HG02610 (cell line): ENCODE data around the gene FBXL17.
A peak's percentile ranks its signal among the peaks of the same experiment; 100 is the strongest.

Source experiments
- ATAC-seq: cut with Tn5 transposase; IDR thresholded peaks from one replicate; pipeline ENCODE4 v1.9.1; 2021; ENCODE audit warnings: mild to moderate bottlenecking, moderate library complexity; ENCODE audit not compliant: unreplicated experiment

Gene FBXL17

DNA sequence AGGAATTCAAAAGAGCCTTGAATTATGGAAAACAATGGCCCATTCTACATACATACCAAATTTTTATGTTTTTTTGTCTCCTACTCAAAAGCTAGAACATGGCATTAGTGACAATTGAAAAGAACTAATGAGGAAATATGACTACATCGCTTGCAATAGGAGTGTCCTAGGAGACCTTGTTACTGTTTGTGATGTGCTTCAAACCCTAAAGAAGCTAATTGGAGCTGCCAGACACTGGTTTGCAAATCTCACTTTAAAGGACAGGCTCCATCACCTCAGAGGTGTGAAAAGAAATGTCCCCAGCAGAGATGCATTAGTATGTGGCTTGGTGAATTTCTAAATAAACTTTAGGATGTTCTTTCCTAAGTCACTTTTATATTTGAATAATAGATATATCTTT lies 356.9 kb downstream of the FBXL17 start:
- ATAC-seq = no peak

DNA sequence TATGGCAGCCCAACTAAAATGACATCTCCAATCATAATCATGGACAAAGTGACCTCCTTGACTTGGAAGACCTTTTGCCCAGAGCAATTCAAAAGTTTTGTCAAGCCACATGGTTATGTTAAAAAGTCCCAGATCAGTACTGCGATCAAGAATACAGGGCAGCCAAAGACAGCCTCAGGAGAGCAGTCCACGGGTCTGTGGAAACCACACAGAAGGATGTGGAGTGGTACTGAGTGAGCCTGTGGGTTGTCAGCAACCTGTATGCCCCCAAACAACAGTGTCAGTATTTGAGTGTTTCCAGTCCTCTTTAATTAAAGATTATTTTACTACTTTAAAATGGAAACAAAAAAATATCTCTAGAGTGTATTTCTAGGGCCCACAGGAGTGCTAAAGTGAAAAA lies 365.8 kb downstream of the FBXL17 start:
- no peak for ATAC-seq

GRCh38 chr5:108006791-108007190 lies 375.1 kb downstream of the FBXL17 start:
- no peak for ATAC-seq

DNA sequence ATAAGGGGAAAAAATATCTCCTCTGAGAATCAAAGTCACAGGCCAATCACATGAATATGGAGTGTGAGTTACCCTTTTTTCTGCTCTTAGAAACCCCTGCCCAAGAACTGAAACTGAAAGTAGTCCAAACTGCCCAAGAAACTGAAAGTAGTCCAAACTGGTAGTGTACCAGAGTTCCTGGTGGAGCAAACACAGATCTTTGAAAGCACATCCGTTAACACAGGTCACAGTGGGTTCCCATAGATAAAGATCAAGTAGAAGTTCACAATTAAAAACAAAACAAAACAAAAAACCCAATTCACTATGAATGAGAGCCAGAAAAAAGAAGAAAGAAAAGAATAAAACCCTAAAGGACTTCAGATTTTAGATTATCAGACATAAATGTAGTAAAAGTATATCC lies 378.7 kb downstream of the FBXL17 start:
- ATAC-seq = peak; percentile 98

GRCh38 chr5:108001222-108001621 lies 380.7 kb downstream of the FBXL17 start:
- ATAC-seq = no peak

- no peak for ATAC-seq
Observed at GRCh38 chr5:107997338-107997980, 384.4 kb downstream of the FBXL17 start.

DNA sequence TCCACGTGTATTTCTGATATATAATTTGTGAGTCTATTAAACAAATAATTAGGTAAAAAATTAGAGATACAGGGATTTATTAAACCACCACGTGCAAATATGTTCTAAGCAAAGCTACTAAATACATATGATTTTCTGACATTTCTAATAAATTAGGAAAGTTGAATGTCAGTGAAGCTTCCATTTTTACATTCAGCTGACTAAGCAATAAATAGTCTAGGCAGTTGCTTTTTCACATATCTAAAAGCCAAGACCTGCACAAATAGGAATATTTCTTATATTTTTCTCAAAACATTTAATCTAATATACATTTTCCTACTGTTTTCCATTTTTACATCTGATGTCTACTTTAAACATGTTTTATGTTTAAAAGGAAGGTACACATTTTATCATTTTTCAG lies 388.6 kb downstream of the FBXL17 start:
- ATAC-seq = no peak

DNA sequence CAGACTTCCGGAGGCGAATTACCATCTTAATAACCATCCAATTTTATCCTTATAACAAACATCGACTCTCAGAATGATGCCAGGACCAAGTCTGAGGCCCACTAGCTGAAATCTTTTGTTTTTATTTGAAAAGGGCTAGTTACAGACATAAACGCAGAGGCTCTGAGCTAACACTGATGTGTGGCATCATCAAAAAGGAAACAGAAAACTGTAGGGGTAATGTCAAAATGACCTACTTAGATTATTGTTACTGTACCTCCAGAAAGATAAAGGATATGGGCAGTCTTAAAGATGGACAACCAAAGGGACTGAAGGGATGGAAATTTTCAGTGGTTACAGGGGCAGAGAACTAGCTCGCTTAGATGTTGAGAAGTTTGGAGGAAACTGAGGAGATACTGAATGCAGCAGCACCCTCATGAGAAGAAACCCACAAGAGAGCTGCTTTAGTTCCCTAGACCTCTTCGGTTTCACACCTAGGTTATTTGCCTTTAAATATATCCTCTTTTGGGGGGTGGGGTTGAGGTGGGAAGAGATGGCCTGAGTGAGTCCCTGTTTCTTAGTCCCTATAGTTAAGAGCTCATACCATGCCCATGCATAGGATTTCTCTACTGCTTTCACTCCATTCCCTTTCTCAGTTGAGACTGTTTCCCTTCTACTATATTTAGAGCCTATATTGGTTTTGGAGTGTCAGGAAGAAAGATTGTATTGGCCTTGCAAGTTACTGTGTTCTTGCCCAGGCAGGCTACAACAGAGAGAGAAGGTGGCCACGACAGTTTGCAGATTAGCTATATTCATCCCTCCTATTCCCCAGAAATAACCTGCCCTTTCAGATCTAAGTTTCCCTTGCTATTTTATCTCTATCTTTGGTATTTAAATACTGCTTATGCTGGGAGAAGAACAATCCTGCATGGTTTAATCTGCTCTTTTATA lies 390.8 kb downstream of the FBXL17 start:
- peak; percentile 85 for ATAC-seq

DNA sequence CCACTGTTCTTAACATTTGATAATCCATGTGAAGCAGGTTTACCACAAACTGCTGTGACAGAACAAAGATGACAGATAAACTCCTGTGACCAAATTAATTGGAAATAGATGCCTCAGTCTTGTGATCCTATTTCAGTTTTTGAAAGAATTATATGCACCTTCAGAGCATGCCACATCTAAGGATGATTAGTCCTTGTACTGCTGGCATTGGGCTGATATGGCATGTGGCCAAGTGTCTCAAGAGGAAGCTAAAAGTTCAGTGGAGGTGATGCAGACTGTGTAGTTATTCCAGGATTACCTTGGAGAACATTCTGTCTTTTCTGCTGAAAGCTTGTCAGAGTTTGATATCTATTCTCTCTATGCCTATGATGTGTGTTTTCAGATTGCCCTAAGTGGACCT lies 396.8 kb downstream of the FBXL17 start:
- ATAC-seq = no peak

GRCh38 chr5:107982703-107983425 lies 399.0 kb downstream of the FBXL17 start:
- ATAC-seq = no peak

GRCh38 chr5:107980923-107981692 lies 400.8 kb downstream of the FBXL17 start:
- no peak for ATAC-seq

DNA sequence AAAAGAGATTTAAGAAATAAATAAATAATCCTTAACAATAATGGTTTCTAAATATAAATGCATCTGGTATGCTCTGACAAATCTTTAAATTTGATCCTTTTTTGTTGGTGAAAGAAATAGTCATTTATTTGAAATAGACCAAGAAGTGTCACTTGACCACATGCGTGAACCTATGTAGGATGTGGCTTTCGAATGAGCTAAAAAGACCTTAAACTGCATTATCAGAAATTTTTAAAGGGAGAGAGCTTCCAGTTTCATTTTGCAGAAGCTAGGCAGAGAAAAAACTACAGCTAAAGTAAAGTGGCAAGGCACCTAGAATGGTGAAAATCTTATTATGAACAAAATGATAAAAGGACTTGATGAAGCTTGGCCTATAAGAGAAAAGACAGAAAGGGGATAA lies 402.0 kb downstream of the FBXL17 start:
- ATAC-seq = peak; percentile 60

DNA sequence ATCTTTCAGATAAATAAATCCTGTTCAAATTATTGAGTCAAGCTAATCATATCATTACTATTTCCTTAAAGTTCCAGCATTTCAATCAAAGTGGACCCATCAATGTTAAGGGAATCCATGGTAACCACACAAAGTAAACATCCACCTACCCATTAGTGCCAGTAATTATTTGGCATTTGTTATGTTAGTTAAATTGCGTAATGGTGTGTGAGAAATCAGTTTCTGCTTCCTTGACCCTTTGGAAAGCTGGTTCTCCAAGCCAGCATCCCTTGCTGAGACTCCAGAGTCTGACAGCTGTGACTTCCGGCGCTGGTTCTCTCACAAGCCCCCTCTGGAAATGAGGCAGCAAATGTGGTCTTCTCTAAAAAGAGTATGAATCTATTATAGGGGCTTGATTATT lies 402.6 kb downstream of the FBXL17 start:
- no peak for ATAC-seq

- ATAC-seq = no peak
Observed at GRCh38 chr5:107977550-107978071, 404.3 kb downstream of the FBXL17 start.

DNA sequence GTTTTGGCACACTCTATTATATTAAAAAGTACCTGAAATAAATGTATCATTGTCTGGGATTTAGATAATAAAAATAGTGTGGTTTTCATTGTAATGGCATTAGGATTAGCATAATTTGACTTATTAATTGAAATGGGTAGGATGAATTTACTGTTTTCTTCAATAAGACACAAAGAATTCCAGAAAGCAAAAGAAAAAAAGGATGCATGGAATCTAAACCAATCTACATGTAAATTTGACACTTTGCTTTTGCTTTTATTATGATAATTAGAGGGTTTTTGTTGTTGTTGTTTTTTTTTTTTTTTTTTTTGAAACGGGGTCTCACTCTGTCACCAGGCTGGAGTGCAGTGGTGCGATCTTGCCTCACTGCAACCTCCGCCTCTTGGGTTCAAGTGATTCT lies 406.3 kb downstream of the FBXL17 start:
- ATAC-seq = no peak

DNA sequence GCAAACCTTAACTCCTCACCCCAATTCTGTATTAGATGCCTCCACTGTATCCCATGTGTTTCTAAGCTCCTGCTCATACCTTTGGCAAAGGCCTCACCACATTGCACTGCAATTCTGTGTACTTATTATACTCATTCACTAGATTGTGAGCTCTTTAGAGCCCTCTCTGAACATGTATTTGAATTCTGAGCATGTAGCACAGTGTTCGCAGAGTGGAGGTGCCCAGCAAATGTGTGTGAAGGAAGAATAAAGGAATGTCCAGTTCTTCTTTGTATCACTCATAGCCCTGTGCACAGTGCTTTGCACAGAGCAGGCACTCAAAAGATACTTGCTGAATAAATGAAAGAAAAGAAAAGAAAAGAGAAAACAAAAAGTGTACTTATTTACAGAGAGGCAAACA lies 410.1 kb downstream of the FBXL17 start:
- no peak for ATAC-seq

- no peak for ATAC-seq
Observed at GRCh38 chr5:107969847-107970246, 412.1 kb downstream of the FBXL17 start.

DNA sequence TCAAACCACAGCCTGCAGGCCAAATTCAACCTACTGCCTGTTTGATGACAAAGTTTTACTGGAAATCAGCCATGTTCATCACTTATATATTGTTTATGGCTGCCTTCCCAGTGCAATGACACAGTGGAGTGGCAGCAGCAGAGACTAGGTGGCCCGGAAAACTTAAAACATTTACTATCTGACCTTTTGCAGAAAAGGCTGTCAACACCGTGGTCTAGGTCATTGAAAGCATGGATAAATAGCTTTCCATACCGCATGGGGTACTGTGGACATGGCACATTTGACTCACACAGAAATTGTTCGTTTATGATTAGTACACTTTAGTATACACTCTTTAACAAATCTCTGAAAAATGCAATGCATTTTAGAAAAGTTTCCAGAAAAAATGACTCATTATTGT lies 412.9 kb downstream of the FBXL17 start:
- ATAC-seq = no peak

DNA sequence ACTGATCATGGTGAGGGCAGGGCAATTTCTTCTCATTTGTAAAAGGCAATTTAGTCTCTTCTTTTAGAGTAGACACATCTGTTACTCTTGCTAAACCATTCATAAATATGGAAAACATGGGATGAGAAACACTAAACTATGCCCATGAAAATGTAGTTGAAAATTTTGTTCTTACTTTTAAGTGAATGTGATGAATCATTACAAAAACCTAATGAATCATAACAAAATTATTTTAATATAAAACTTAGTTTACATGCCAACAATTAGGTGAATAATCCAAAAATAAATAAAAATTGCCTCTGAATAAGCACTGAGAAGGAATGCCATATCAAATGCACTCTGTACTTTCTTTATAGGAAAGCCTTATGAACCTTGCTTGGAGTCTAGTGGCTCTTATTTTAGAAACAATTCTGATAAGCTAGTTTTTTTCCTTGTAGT lies 413.5 kb downstream of the FBXL17 start:
- no peak for ATAC-seq

GRCh38 chr5:107966201-107966600 lies 415.7 kb downstream of the FBXL17 start:
- ATAC-seq = no peak

- no peak for ATAC-seq
Observed at GRCh38 chr5:107964722-107965121, 417.2 kb downstream of the FBXL17 start.
